DMS79 (cell line): ENCODE results near the gene ADNP.

Experiments used
- DNase-seq: peaks from one replicate; lab custom pipeline; 2025; lab: John Stamatoyannopoulos, UW

The ADNP gene

DNA sequence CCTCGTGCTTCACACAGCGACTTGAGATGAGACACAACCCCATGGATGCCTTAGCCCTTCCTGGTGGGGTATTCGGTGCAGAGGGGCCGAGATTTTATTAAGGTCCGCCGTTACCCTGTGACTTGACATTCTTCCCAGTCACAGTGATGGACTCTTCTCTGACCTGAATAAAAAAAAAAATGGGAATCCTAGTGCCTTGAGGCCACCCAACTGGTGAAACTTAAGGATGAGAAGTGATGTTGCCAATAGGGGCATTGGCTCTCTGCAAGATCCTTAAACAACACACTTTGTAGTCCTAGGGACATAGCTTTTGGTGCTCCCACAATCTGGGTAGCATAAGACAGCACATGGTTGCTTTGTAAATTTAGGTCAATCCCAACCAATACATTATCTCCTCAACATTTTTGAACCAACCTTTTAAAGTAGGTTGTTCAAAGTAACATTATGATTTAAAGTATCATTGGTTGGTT lies 814 bp upstream of the ADNP start:
- no peak for DNase-seq

DNA sequence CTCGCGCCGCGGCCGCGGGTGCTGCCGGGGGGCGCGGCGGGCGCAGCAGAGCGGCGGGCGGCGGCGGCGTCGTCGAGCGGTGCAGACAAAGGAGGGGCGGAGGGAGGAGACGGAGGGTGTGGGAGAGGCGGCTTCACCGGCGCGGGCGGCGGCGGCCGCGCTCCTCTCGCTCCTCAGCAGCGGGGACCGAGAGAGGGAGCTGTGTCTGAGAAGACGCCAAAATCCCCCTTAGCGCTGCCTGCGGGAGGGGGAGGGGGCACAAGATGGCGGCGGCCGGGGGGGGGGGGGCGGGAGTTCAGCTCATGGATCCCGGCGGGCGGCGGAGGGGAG lies 296 bp downstream of the ADNP start:
- DNase-seq = no peak

DNA sequence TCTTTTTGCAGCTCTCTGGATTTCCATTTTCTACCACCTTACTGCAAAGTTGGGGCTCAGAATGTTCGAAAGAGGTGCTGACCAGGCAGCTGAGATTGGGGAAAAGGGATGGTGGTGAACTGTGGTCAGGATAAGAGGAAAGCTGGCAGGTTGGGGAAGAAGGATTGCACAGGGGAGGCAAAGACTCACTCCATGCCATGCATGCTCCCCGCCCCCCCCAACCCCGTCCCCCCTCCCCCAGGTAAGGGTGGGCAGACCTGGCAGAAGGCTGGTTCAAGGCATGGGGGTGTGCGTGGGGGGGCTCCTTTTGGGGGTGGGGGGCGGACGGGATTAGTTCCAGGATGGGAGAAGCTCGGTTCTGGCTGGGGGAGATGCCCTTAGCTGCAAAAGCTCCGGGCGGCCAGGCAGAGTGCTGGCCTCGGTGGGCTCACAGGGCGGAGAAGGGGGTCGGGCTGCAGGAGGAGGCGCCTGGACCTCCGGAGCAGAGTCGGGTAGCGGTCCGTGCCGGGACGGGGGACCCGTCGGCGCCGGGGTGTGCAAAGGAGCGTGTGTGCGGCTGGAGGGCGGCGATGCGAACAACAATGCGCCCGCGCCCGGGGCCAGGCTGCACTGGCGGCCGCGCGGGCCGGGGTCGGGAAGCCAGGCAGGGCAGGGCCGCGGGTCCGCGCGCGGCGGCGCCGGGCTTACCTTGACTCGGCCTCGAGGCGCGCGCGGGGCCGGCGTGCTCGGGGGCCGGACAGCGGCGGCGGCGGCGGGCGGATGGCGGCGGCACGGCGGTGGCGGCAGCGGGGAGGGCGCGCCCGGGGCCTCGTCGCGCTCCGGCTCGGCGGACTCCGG lies 880 bp downstream of the ADNP start:
- no peak for DNase-seq

- peak; percentile 58 for DNase-seq
Observed at GRCh38 chr20:50929299-50930138, 1.7 kb downstream of the ADNP start.

DNA sequence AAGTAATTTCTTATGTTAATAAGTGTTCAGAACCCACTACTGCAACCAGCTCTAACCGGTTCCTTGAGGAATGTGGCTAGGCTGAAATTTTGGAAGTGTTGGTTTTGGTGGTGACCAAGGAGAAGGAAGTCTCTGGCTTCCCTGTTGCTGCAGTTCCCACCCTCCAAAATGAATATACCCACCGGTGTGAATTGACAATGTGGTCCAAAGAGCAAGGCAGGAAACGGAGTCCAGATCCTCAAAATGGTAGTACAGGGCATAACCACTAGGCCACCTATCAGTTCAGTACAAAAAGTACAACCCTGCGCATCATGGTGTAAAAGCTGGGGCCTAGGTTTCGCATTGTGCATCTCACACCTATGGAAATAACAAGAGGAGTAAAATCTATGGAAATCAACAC lies 2.8 kb downstream of the ADNP start:
- no peak for DNase-seq

DNA sequence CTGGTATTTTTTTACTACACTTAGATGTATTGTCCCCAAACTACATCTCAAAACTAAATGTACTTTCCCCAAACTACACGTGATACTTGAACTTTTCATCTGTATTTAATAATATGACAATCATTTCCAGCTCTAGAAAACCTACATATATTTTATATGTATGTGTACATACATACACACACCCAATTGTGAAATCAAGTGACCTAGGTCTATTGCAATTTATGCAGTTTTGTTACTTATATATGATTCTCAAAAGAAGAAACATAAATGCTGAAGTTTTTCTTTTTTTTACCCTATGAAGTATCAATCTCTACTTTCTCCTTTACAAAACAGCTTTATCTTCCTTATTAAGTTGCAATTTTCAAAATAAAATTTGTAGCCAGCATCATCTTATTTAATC lies 4.7 kb downstream of the ADNP start:
- no peak for DNase-seq

DNA sequence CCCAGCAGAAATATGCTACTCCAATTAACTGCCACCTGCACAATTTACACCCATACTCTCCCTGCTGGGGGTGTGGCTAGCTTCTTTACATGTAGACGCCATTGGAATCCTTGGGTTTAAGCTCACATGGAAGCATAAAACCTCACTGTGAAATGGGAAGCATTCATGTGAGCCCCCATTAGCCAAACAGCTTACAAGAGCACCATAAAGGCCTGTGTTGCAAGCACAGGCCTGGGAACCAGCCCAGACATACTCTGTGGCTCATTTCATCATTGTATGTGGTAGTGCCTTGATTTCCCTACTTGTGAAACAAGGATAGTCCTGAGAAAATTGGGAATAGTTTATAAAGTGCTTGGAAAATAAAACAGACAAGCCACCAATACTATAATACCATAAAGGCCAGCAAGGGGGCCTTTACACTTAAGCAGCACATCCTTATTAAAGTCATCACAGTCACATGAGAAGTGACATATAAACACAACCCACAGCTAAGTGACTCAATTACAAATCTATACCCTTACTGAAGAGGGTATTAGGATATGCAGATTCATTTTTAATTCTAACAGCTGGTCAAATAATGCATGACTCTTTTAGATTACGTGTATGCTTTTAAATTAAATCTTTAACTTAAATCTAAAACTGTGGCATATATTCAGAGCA lies 6.8 kb downstream of the ADNP start:
- DNase-seq = no peak

DNA sequence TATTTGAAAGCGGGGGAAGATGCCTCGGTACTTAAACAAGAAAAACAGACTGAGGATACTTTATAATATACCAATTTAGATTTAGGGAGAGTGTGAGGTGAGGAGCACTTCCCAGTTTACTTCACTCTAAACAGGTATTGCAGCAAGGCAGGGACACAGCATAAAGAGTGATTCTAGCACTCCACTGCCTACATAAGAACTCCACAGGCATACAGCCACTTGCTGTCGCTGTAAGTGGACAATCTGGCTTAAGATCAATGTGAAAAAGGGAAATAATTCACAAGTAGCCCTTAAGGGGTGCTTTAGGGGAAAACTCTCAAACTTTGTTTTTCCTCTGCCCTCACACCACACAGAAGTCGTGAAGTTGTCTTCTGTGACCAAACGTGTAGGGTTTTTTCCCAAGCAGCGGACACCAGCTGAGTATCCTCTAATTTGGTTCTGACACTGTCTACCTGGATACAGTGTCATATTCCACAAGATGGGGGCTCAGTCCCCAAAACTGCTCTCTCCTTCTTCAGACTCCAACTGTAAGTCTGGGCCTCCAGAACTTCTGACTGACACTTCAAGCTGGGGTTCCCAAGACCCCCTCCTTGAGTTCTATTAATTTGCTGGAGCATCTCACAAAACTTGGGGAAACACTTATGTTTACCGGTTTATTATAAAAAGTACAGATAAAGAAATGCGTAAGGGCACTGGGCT lies 9.3 kb downstream of the ADNP start:
- DNase-seq = no peak

DNA sequence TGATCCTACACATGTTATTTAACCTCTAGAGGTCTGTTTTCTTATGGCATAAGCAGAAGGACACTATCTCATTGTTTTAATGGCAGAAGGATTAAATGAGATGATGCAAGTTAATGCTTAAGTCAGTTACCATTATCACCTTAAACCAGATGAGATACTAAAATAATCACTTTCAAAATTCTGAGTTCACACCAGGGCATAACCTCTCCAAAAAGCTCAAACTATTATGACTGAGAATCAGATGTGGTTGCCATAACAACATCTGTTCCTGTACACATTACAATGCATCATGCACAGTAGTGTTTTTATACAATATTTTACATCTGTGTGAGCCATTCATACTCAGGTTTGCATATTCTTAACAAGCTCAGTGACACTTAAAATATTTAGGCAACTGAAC lies 10.2 kb downstream of the ADNP start:
- DNase-seq = no peak

GRCh38 chr20:50919567-50919966 lies 11.7 kb downstream of the ADNP start:
- DNase-seq = no peak

- no peak for DNase-seq
Observed at GRCh38 chr20:50918403-50918802, 12.8 kb downstream of the ADNP start.

GRCh38 chr20:50916934-50917333 lies 14.3 kb downstream of the ADNP start:
- DNase-seq = no peak

GRCh38 chr20:50916257-50916656 lies 15.0 kb downstream of the ADNP start:
- DNase-seq = no peak

GRCh38 chr20:50915424-50915823 lies 15.8 kb downstream of the ADNP start:
- DNase-seq = no peak

DNA sequence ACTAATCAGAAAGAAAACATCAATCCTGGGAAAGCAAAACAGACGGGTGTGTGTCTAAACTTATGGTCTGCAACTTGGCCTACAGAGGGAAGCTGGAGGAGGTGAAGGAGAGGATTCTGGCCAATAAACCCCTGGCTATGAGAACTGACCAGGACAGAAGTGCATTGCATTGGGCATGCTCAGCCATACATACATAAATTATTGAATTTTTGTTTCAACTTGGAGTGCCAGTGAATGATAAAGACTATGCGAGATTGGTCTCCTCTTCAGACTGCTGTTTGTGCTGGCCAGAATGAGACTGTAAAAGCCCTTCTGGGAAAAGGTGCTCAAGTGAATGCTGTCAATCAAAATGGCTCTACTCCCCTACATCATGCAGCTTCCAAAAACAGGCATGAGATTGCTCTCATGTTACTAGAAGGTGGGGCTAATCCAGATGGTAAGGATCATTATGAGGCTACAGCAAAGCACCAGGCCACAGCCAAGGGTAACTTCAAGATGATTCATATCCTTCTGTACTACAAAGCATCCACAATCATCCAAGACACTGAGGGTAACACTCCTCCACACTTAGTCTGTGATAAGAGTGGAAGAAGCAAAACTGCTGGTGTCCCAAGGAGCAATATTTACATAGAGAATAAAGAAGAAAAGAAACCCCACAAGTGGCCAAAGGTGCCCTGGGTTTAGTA lies 17.4 kb downstream of the ADNP start:
- no peak for DNase-seq

DNA sequence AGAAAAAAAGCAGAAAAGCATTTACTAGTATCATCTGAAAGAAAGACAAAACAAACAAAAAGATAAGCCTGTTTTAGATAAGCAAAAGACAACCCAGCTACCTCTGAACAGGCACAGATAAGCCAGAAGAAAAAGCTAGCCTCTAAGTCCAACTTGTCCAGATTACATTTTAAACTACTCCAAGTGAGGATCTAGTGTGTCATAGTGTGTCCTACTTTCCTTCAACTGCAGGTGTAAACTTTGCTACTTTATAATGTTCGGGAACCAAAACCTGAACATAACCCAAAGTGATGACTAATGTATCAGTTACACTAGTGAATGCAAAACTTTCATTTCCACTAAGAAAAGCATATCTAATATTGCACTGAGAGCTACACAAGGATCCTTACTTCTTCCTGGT lies 19.5 kb downstream of the ADNP start:
- DNase-seq = no peak

DNA sequence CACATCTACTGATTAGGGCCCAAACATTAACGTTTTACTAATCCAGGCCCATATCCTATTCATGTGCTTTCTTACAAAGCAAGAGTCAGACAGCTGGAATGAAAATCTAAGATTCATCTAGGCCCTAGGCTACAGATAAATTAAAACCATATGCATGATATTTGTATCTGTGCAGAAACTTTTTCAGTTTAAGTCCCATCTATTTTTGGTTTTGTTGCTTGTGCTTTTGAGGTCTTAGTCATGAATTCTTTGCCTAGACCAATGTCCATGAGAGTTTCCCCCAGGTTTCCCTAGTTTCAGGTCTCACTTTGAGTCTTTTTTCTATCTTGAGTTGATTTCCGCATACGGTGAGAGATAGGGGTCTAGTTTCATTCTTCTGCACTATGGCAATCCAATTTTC lies 20.2 kb downstream of the ADNP start:
- no peak for DNase-seq

- DNase-seq = no peak
Observed at GRCh38 chr20:50909413-50909812, 21.8 kb downstream of the ADNP start.

DNA sequence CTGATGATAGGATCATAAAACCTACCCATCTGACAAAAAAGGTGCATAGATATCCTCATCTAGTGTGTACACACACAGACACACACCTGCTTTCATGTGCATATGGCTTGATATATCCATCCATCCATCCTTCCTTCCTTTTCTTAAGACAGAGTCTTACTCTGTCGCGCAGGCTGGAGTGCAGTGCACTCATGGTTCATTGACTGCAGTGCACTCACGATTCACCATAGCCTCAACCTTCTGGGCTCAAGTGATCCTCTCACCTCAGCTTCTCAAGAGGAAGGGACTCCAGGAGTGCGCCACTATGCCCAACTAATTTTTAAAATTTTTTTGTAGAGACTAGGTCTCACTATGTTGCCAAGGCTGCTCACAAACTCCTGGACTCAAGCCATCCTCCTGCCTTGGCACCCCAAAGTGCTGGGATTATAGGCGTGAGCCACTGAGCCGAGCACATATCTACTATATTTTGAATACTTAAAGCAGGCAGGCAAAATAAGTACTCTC lies 27.1 kb downstream of the ADNP start:
- DNase-seq = peak; percentile 76

GRCh38 chr20:50903353-50904051 lies 27.7 kb downstream of the ADNP start:
- DNase-seq = no peak

DNA sequence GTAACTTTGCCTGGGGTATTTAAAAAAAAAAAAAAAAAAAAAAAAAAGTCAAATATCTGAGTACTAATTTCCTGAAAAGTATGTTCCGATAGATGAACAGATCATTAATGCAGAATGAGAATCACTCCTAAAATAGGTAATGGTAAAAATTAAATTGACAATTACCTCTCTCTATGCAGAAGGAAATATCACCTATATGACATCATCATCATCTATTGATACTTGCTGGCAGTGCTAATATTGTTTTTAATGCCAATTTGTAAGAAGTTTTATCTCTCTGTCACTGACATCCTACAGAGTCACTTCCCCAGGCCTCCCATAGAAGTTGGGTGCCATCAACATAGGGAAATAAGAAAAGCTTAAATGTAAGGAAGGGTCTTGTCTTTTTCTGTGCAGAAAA lies 29.9 kb downstream of the ADNP start:
- DNase-seq = no peak
